GM10266 (cell line): ENCODE measurements around the gene C10orf90.

Source experiments
- DNase-seq: peaks from one replicate; pipeline ENCODE4 v3.0.0; 2012; ENCODE audit errors: extremely low spot score
- TF ChIP-seq, protein P1 (sequence below): IDR thresholded peaks from 2 replicates; pipeline ENCODE4 v1.5.1; 2012; ENCODE audit warnings: mild to moderate bottlenecking, low read depth; ENCODE audit not compliant: control insufficient read depth, insufficient read depth; ENCODE audit errors: missing control alignments

The C10orf90 gene

DNA sequence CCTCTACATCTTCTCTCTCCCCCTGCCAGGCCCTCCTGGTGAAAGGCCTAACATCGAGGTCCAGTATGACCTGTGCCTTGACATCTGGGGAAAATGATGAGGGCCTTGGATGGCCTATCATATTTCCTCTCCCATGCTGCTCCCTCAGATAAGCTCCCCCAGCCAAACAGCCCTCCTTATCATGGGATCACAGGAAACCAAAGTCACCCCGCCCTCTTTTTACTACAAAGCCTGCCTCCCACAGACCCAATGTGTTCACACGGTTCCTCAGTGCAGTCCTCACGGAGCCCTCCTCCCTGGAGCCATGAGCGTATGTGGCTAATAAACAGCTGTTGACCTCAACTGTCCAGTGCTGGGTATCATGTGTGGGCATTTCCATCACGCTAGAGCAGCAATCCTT lies 32.0 kb downstream of the C10orf90 start:
- DNase-seq: no peak

GRCh38 chr10:126637501-126637900 lies 33.0 kb downstream of the C10orf90 start:
- TF ChIP-seq, protein P1, sequence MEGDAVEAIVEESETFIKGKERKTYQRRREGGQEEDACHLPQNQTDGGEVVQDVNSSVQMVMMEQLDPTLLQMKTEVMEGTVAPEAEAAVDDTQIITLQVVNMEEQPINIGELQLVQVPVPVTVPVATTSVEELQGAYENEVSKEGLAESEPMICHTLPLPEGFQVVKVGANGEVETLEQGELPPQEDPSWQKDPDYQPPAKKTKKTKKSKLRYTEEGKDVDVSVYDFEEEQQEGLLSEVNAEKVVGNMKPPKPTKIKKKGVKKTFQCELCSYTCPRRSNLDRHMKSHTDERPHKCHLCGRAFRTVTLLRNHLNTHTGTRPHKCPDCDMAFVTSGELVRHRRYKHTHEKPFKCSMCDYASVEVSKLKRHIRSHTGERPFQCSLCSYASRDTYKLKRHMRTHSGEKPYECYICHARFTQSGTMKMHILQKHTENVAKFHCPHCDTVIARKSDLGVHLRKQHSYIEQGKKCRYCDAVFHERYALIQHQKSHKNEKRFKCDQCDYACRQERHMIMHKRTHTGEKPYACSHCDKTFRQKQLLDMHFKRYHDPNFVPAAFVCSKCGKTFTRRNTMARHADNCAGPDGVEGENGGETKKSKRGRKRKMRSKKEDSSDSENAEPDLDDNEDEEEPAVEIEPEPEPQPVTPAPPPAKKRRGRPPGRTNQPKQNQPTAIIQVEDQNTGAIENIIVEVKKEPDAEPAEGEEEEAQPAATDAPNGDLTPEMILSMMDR: no peak
- DNase-seq: no peak

More for the DNA sequence above, 32.0 kb downstream of the C10orf90 start:
- TF ChIP-seq, protein P1: no peak

DNA sequence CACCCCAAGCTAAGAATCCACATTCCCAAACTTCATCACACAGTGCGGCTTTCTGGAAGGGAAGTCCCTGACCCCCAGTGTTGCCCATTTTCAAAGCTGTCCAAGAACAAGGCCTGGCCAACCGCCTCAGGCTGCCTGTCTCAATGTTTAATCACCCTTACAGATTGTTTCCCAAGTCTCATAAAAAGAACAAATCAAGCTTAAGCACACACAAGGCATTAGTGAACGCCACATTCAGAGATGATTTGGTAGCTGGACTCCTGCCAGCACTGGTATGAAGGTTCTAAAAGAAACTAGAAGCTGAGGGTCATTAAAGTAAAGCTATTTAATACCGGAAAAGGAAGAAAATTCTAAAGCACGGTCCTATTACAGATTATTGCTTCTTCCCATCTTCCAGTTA lies 35.6 kb downstream of the C10orf90 start:
- TF ChIP-seq, protein P1: no peak
- DNase-seq: no peak

GRCh38 chr10:126634347-126634746 lies 36.1 kb downstream of the C10orf90 start:
- TF ChIP-seq, protein P1: no peak
- no peak for DNase-seq

DNA sequence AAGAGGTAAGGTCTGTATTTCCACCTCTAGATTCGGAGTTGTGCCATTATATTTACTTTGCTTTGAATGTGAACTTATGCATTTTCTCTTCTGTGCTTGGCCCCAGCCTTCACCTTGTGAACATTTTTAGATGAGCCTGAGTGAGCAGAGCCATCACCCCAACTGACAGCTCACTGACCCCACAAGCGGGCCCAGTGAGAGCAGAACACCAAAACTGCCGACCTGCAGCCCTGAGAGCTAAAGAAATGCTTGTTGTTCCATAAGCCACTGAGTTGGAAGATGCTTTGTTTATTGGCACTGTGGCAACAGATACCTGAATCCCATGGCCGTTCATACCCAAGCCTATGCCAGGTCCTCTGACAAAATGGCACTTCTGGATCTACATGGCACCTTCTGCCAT lies 37.8 kb downstream of the C10orf90 start:
- DNase-seq: no peak
- TF ChIP-seq, protein P1: no peak

DNA sequence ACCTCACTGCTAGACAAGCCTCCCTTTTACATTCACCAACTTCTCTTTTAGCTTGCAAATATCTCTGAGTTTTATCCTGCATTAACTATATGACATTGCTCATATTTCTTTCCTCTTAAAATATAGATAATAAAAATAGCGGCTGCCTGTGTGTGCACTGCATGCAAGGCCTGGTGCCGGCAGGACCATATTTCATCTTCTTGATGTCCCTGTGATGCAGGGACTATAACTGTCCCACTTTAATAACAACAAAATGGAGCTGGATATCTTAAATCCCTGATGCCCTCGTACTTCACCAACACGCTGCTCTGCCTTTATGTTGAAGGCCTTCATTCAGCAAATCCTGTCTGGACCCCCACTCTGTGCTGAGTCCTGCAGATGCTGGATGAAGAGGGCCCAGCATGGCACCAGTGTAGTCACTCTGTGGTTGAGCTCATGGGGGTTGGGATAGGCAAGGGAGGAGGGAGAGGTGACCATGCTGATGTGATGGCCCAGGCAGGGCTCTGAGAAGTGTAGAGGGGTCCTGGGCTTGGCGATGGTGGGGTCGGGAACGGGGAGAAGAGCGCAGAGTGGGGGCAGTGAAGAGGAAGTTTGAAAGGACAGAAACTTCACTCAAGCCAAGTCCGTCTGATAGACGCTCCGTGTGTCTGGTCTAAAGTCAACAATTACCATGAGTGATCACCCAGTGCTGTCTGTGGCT lies 40.4 kb downstream of the C10orf90 start:
- no peak for DNase-seq
- TF ChIP-seq, protein P1: no peak

DNA sequence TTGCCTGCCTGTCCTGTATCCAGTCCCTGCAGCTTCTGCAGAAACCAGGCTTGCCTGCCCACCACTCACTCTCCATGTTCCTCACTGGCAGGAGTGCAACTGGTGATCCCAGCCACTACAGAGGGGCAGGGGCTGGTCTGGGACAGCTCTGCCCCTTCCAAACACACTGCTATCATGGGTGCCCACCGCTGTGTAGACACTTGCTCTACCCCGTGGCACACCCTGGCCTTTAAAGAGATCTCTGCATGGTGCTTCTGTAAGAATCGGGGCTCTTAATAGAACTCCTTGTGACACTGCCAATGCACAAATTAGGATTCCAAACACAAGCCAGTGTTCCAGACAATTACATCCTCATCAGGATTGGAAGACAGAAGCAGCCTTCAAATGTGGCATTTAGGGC lies 41.7 kb downstream of the C10orf90 start:
- TF ChIP-seq, protein P1: no peak
- DNase-seq: no peak
